GM04504 (cell line): ENCODE measurements around the gene PRX.
"Not testable (repeated sequence)": the region's sequence is repeated elsewhere in the genome, so short reads cannot be mapped to it uniquely, and the experiment has no call there.

Source experiments
- DNase-seq: peaks from one replicate; pipeline ENCODE4 v3.0.0-alpha.2; 2012; ENCODE audit warnings: low read depth

The PRX gene, protein sequence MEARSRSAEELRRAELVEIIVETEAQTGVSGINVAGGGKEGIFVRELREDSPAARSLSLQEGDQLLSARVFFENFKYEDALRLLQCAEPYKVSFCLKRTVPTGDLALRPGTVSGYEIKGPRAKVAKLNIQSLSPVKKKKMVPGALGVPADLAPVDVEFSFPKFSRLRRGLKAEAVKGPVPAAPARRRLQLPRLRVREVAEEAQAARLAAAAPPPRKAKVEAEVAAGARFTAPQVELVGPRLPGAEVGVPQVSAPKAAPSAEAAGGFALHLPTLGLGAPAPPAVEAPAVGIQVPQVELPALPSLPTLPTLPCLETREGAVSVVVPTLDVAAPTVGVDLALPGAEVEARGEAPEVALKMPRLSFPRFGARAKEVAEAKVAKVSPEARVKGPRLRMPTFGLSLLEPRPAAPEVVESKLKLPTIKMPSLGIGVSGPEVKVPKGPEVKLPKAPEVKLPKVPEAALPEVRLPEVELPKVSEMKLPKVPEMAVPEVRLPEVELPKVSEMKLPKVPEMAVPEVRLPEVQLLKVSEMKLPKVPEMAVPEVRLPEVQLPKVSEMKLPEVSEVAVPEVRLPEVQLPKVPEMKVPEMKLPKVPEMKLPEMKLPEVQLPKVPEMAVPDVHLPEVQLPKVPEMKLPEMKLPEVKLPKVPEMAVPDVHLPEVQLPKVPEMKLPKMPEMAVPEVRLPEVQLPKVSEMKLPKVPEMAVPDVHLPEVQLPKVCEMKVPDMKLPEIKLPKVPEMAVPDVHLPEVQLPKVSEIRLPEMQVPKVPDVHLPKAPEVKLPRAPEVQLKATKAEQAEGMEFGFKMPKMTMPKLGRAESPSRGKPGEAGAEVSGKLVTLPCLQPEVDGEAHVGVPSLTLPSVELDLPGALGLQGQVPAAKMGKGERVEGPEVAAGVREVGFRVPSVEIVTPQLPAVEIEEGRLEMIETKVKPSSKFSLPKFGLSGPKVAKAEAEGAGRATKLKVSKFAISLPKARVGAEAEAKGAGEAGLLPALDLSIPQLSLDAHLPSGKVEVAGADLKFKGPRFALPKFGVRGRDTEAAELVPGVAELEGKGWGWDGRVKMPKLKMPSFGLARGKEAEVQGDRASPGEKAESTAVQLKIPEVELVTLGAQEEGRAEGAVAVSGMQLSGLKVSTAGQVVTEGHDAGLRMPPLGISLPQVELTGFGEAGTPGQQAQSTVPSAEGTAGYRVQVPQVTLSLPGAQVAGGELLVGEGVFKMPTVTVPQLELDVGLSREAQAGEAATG (N-terminal part only)

DNA sequence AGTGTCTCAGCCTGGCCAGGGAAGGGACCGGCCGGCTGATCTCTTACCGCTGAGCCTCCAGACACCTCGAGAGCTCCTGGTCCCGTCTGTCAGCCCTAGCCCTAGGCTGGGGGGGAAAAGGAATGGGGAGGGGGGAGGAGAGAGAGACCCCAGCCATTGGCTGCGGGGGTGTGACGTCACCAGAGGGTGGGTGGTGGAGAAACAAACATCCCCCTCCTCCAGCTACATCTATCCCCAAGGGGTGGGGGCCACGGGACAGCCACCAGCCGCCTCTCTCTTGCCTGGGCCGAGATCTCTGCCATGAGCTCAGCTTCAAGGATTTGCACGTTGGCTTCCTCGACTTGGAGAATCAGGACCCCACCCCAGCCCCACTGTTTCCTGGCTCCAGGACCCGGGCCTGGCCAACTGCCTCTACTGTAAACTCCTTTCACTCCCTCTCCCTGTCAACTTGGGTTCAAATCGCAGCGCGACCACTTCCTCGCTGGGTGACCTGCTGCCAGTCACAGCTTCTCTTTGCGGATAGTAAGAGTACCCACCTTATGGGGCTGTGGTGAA is at the start of gene PRX:
Gene PRX (minus strand): TSS at position 88 of the 555 bp plus-strand sequence. CDS start 5,446 bp downstream, outside the sequence.
- DNase-seq = no peak

DNA sequence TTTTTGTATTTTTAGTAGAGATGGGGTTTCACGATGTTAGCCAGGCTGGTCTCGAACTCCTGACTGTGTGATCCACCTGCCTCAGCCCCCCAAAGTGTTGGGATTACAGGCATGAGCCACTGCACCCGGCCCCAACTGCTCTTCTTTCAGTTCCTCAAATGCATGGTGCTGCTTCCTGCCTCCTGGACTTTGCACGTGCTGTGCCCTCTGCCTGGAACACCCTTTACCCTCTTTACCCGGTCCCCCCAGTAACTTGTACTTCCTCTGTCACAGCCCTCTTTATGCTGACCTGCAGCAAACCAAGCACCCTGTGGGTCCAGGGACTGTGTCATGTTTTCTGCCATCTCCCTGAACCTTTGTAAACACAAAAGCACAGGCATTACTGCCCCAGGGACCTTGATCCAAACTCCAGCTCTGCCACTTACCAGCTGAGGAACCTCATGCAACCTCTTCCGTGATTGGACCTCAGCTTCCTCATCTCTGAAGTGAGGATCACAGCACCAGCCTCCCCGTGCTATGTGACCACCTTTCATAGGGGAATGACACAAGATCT is 48.6 kb upstream of the PRX start:
- DNase-seq = no peak

DNA sequence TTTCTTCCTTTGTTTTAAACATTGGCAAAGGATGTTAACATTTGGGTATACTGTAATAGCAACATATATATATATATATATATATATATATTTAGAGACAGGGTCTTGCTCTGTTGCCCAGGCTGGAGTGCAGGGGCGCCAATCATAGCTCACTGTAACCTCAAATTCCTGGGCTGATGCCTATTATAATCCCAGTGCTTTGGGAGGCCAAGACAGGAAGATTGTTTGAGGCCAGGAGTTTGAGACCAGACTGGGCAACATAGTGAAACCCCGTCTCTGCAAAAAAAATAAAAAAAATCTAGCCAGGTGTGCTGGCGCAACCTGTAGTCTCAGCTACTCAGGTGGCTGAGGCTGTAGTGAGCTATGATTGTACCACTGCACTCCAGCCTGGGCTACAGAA is 47.0 kb upstream of the PRX start:
- no peak for DNase-seq

DNA sequence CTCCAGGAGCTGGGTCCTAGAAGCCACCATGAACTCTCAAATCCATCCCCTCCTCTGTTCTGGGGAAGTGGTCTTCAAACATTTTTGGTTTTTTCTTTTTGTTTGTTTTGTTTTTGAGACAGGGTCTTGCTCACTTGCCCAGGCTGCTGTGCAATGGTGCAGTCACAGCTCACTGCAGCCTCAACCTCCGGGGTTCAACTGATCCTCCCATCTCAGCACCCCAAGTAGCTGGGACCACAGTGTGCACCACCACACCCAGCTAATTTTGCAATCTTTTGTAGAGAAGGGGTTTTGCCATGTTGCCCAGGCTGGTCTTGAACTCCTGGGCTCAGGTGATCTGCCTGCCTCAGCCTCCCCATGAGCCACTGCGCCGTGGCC is 45.4 kb upstream of the PRX start:
- DNase-seq = no peak

DNA sequence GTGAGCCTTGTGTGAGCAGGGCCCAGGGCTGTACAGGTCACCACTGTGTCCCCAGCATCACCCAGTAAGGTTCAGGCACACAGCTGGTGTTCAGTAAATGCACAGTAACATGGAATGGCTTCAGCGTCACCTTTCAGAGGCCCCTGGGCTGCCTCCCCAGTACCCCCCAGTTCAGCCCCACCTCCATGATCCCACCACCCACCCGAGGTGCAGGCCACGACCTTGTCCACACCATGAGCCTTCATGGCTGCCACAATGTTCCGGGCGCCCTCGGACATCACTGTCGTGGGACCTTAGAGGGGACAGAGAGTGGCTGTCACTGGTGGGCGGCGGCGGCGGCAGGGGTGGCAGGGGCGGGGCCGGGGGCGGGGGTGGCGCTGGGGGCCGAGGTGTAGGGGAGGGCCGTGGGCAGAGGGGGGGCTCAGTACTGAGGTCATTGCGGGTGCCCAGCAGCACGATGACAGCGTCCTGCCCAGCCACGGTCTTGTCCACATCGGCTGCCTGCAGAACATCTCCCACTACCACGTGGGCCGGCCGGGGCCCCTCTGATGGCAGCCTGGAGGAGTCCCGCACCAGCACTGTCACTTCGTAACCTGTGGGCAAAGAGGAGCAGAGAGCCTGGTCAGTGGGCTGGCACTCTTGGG is 44.9 kb upstream of the PRX start:
- DNase-seq = no peak

DNA sequence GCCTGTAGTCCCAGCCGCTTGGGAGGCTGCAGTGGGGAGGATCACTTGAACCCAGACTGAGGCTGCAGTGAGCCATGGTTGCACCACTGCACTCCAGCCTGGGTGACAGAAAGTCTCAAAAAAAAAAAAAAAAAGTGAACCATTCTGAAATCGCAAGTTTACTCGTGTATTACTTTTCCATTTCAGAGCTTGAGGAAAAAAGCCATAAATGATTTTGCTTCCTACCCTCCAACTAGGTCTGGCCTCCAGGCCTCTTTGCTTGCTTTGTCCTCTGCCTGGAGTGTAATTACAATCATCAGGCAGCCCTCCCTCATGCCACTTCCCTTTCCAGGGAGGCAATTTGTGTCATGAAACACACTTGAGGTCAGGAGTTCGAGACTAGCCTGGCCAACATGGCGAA is 43.9 kb upstream of the PRX start:
- no peak for DNase-seq

DNA sequence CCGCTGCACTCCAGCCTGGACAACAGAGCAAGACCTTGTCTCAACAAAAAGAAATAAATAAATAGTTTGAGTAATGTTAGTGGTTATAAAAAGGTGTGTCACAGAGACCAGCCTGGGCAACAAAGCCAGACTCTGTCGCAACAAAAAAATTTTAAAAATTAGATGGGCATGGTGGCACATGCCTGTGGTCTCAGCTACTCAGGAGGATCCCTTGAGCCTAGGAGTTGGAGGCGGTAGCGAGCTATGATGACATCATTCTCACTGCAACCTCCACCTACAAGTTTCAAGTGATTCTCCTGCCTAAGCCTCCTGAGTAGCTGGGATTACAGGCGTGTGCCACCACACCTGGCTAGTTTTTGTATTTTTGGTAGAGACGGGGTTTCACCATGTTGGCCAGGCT is 40.8 kb upstream of the PRX start:
- DNase-seq = not testable (repeated sequence)

DNA sequence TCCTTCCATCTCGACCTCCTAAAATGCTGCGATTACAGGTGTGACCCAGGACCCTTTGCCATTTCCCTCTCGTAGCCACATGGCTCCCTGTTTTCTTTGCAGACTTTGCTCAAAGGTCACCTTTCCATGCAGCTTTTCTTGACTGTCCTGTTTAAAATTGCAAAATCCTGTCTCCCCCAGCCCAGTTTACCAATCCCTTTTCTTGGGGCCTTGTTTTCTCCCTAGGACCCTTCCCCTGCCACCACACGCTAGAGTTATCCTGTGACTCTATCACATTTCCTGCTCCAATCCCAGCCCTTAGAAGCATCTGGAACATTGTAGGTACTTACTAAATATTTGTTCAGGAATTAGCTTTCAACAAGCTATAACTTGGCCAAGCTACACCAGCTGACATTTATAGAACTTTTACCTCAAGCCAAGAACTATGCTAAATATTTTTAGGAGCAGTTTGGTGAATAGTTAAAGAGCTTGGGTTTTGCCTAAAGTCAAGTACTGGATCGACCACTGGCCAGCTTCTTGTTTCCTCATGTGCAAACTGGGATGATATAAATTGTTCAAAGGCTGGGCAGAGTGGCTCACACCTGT is 40.1 kb upstream of the PRX start:
- DNase-seq = no peak

DNA sequence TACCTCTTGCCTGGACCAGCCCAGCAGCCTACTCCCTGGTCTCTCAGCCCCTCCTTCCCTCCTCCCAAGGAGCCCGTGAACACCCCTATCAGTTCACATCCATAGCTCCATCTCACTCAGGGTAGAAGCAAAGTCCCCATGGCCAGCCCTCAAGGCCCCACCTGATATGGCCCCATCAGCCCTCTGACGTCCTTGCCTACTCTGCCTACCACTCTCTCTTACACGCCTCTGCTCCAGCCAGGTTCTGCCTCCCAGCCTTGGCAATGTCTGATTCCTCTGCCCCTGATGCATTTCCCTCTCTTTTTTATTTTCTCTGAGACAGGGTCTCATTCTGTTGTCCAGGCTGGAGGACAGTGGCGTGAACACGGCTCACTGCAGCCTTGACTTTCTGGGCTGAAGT is 38.8 kb upstream of the PRX start:
- DNase-seq = no peak

DNA sequence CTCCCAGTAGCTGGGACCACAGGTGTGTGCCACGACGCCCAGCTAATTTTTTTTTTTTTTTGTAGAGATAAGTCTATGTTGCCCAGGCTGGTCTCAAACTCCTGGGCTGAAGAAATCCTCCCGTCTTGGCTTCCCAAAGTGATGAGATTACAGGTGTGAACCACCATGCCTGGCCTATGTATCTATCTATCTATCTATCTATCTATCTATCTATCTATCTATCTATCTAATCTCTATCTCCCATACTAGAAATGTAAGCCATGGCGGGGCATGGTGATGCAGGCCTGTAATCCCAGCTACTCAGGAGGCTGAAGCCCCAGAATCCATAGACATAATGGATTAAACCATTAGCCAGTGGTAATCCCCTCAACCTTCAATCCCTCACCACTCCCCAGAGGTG is 37.5 kb upstream of the PRX start:
- DNase-seq = no peak

DNA sequence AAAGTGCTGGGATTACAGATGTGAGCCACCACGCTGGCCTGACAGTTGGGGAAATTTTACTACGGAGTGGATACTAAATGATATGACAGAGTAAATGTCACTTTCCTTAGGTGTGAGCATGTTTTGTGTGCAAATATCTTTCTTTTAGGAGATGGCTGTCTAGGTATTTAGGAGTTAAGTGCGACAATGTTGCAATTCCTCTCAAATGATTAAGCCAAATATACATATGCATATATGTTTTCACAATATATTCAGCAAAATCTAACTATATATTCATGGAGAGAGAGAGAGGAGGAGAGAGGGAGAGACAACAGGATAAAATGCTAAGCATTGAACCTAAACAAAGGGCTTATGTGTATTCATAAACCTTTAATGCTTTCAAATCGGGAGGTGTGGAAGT is 36.3 kb upstream of the PRX start:
- no peak for DNase-seq

DNA sequence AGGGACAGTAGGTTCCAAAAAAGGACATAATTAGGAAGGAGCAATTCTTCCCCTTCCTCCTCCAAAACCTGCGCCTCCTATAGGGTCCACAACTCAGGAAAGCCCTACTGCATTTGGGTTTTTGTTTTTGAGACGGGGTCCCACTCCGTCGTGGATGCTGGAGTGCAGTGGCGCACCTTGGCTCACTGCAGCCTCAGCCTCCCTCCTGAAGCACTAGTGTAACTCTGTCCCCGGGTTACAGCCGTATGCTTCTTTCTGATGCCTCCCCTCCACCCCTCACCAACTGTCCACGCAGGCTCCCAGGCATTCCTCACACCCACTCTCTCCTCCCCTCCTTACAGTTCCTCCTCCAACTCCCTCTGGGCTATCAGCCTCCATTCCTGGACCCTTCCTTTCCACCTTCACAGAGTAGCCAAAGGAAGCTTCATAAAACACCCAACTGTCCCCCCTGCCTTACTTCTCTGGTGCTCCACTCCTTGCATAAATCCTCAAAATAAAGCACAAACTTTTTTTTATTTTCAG is 33.1 kb upstream of the PRX start:
- DNase-seq = no peak

DNA sequence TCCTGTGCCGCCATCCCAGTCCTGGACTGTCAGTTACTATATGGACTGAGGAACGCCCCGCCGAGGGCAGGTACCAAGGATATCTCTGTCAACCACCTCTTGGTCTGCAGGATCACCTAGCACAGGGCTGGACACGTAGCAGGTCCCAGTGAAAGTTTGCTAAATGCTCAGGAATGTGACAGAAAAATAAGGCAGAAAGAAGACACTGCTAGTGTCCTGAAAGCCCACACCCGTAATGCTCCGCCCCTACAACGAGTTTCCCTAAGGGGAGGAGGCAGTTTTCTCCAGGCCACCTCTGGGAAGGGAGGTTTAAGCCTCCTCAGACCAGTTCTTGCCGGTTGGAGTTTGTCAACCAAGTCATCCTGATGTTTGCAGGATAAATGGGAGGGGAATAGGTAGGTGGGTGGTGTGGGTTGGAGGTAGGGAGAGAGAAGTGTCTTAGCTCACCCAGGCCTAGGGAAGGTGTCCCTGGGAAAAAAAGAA is 32.6 kb upstream of the PRX start:
- DNase-seq = no peak

DNA sequence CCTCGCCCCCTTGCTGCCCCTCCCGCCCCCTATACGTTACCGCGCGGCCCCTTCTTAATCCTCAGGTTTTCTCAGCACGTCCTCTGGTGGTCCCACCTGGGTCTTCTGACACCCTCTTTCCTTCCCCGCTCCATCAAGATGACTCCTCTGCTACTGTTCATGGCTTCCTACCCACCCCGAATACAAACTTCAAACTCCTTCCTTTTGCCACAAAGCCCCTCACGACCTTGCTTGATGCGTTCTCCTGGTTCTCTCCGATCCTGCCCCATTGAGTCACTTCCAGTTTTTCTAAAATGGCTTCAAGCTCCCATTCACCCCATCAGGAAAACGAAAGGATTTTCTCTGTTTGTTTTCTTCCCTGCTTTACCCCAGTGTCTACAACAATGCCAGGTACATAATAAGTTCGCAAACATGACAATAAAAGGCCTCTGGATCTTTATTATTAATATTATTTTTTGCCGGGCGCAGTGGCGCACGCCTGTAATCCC is 31.7 kb upstream of the PRX start:
- DNase-seq = no peak

DNA sequence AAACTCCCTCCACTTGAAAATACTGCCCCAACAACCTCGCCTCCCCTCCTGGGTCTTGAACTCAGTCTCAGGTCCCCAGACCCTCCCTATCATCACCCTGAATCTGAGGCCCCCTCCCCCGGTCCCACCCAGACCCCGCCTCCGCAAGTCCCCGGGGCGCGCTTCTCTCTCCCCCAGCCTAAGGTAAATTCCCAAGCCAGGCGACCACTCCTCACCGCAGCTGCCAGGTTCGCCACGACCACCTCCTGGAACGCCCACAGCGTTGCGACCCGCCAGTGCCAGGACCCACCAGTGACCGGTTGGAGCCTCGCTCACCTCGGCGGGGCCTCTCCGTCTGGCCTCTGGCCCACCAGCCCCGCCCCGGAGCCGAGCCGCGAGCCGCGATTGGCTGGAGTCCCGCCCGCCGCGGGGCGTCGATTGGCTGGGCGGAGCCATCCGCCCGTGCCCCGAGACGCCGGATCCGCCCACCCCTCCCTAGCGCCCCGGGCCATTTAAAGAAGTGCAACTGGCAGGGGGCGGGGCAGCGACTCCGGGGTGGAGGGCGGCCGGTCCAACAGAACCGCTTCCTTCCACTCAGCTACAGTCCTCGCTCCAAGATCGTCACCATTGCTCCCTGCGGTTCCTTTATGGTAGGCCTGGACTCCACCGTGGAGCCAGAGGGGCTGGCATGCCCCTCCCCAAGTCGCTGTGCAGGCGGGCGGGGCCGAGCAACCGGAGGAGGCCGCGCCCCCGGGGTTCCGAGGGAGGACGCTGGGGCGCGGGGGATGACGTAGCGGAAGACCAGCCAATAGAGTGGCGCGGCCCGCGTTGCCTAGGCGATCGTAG is 31.0 kb upstream of the PRX start, which contains the start of gene SERTAD3:
Gene SERTAD3 (minus strand): TSS at position 336 of the 825 bp plus-strand sequence. CDS start 2,255 bp downstream, outside the sequence.
- peak; percentile 92 for DNase-seq

DNA sequence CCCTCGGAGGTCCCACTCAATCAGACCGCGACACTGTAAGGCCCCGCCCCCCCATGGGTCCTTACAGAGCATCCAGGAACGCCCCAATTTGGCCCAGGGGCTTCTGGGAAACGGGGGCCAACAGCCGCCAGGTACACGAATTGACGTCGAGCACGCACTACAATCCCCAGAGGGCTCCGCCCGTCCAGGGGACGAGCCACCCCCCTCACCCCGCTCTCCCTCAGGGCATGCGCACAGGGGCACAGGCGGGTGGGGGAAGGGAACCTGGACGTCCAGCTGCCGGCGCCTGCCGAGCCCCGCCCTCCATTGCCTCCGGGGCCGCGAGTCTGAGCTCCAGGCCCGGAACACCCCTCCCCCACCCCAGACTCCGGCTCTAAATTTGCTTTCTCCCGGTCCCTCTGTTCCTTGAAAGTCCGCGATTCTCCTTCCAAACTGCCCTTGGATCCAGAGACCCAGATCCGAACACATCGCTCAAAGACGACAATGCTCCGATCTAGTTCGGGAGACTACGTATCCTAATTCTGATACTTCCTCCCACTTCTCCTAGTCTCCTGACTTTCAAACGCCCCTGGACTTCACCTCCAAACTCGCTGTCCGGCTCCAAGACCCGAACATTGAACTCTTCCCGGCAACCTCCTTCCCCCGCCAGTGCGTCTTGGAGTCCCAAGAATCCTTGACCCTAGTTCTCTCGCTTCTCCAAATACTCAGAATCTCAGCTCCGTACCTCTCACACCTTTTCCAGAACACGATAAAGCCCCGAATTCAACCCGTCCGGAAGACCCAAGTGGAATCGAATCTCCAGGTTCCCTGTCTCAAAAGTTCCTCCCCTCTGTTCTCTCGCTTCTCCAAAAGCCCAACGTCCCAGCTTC is 30.2 kb upstream of the PRX start:
- DNase-seq = peak; percentile 99

DNA sequence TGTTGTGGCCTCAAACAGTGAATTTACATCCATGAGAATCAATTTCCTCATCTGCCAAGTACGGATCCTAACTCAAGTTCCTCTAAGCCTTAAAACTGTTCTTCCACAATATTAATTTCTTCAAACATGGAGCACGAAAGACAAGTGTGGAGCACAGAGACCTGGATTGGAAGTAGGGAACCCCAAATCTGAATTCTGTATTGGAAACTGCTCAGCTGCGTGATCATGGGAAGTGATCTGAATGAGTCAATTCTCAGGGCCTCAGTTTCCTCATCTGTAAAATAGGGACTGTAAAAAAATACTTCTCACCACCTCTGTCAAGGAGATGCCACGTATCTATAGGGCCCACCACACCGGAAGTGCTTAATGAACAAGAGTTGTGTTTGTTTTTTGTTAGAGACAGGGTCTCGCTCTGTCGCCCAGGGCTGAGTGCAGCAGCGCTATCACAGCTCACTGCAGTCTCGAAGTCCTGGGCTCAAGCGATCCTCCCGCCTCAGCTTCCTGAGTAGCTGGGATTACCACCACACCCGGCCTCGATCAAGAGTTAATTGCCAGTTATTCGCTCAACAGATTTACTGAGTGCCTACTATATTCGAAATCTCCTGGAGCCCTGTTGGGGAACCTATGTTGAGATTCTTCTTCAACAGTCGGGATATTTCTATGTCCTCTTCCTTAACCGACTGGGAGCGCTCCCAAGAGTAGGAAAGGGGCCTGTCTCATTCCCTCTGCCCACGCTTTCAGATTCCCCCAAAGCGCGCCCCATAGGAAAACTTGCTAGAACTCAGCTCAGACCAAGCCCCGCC is 29.4 kb upstream of the PRX start:
- DNase-seq = no peak
